HepG2 (cell line): ENCODE measurements around the gene SV2A. TPM values are rescaled to one million over a fixed set of nuclear protein-coding genes. Genes with fewer than 3 reads are reported as not detected.

Source experiments
- ATM ChIP-seq: fragments of 450-650 bp; IDR thresholded peaks from 2 replicates; pipeline ENCODE4 v1.7.1; 2017; ENCODE audit warnings: mild to moderate bottlenecking, borderline replicate concordance
- ETV6 ChIP-seq: sonication (generic); formaldehyde crosslinking; conservative IDR thresholded peaks from 2 replicates; pipeline ENCODE4 v1.4.0; 2020; ENCODE audit warnings: missing genetic modification reagents
- FOXC1 ChIP-seq: sonication (generic); formaldehyde crosslinking; IDR thresholded peaks from 2 replicates; pipeline ENCODE4 v1.8.0; 2022; ENCODE audit warnings: mild to moderate bottlenecking, missing genetic modification reagents, borderline replicate concordance
- FOXO1 ChIP-seq: sonication (generic); formaldehyde crosslinking; IDR thresholded peaks from 2 replicates; pipeline ENCODE4 v1.4.0; 2020; ENCODE audit warnings: missing genetic modification reagents
- IRF9 ChIP-seq: sonication (generic); formaldehyde crosslinking; IDR thresholded peaks from 2 replicates; pipeline ENCODE4 v1.8.0; 2022; ENCODE audit warnings: missing genetic modification reagents, mild to moderate bottlenecking, borderline replicate concordance
- ISX ChIP-seq: sonication (generic); formaldehyde crosslinking; conservative IDR thresholded peaks from 2 replicates; pipeline ENCODE4 v1.5.0; 2020; ENCODE audit warnings: missing genetic modification reagents
- NCOA5 ChIP-seq: sonication (generic); formaldehyde crosslinking; IDR thresholded peaks from 2 replicates; pipeline ENCODE4 v1.4.0; 2020; ENCODE audit warnings: missing genetic modification reagents
- PHF8 ChIP-seq: sonication (generic); formaldehyde crosslinking; IDR thresholded peaks from 2 replicates; pipeline ENCODE4 v1.5.0; 2020; ENCODE audit warnings: missing genetic modification reagents
- POGK ChIP-seq: sonication (generic); formaldehyde crosslinking; conservative IDR thresholded peaks from 2 replicates; pipeline ENCODE4 v1.8.0; 2022; ENCODE audit warnings: mild to moderate bottlenecking, moderate library complexity, missing genetic modification reagents
- RFXAP ChIP-seq: sonication (generic); formaldehyde crosslinking; IDR thresholded peaks from 2 replicates; pipeline ENCODE4 v1.4.0; 2020; ENCODE audit warnings: missing genetic modification reagents, borderline replicate concordance
- WIZ ChIP-seq: sonication (generic); formaldehyde crosslinking; IDR thresholded peaks from 2 replicates; pipeline ENCODE4 v1.5.1; 2020; ENCODE audit warnings: mild to moderate bottlenecking, missing genetic modification reagents
- ZFP36 ChIP-seq: fragments of 150-350 bp; IDR thresholded peaks from 2 replicates; pipeline ENCODE4 v1.6.1; 2018; ENCODE audit warnings: borderline replicate concordance, low read length, low read depth; ENCODE audit not compliant: partially characterized antibody
- ZHX2 ChIP-seq, 2 experiments: sonication (generic) in 1 of 2; formaldehyde crosslinking in 1 of 2; IDR thresholded peaks; 2 replicates each; pipeline versions ENCODE4 v1.6.1 to v1.9.0; 2014 to 2022; ENCODE audit warnings: antibody characterized with exemption in 1 of 2, borderline replicate concordance in 1 of 2, inconsistent platforms in 1 of 2, low read depth in 1 of 2, missing genetic modification reagents in 1 of 2
- ZNF276 ChIP-seq: sonication (generic); formaldehyde crosslinking; IDR thresholded peaks from 2 replicates; pipeline ENCODE4 v1.4.0; 2020; ENCODE audit warnings: mild to moderate bottlenecking, low read depth, missing genetic modification reagents
- ZNF558 ChIP-seq: sonication (generic); formaldehyde crosslinking; IDR thresholded peaks from 2 replicates; pipeline ENCODE4 v1.9.0; 2022; ENCODE audit warnings: mild to moderate bottlenecking, missing genetic modification reagents, borderline replicate concordance
- ZNF564 ChIP-seq: sonication (generic); formaldehyde crosslinking; IDR thresholded peaks from 2 replicates; pipeline ENCODE4 v1.8.1; 2023; ENCODE audit warnings: mild to moderate bottlenecking, missing genetic modification reagents
- ZNF674 ChIP-seq: sonication (generic); formaldehyde crosslinking; IDR thresholded peaks from 2 replicates; pipeline ENCODE4 v1.5.0; 2020; ENCODE audit warnings: low read depth, mild to moderate bottlenecking, missing genetic modification reagents
- polyA plus RNA-seq, 8 experiments: library from polyadenylated mRNA; depleted of rRNA in 3 of 8; stranded (reverse) in 7 of 8; unstranded in 1 of 8; fragments of >200 nt; fragmentation: Illumina TruSeq in 4 of 8; extraction: Trizol in 4 of 8; gene quantifications; 2 replicates each; pipeline versions ENCODE4 v1.2.1 to v1.2.3, GENCODE V29; 2011 to 2016; ENCODE audit warnings: low read depth in 4 of 8, missing spikeins in 1 of 8, mixed read lengths in 1 of 8; ENCODE audit not compliant: insufficient read depth in 1 of 8
- total RNA-seq, 5 experiments: library from RNA; depleted of rRNA; stranded (reverse); fragments of >200 nt; fragmentation: Illumina TruSeq; extraction: Trizol; gene quantifications; 2 replicates each; pipeline ENCODE4 v1.2.3, GENCODE V29; 2016; ENCODE audit warnings: low read depth in 1 of 5

The SV2A gene
- total and polyA plus RNA-seq, 2 of the 13 experiments (the other 11 are each of a cell fraction or from before 2014, with no cell fraction given), result 0.84 to 1.9 TPM

DNA sequence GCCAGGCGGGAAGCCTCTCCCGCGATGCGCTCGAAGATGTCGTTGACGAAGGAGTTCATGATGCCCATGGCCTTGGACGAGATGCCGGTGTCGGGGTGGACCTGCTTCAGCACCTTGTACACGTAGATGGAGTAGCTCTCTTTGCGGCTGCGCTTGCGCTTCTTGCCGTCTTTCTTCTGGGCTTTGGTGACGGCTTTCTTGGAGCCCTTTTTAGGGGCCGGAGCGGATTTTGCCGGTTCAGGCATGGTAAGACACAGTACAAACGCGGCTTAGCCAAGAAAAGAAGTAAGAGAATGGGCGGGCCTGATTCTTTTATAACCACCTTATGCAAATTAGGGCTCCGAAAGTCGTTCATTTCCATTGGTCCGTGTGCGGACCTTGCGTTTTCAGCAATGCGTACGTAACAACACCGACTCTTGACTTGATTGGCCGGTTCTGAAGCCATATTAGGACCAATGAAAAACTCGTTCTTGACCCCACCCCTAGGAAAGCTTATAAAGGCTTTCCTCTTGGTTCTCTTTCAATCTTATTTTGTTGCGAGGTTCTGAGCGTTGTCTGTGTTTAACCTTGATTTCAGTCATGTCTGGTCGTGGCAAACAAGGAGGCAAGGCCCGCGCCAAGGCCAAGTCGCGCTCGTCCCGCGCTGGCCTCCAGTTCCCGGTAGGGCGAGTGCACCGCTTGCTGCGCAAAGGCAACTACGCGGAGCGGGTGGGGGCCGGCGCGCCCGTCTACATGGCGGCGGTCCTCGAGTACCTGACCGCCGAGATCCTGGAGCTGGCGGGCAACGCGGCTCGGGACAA lies 31.0 kb downstream of the SV2A start (continued):
- TF ChIP-seq ZNF558 (CRISPR knock-in tag) (peak; percentile 65), ZHX2 (IDR thresholded peaks at IDR 0.05; ENCODE audit: low read depth) (peak; percentile 47; the same call in 1 of the 2 replicates), ZHX2 (CRISPR knock-in tag; IDR thresholded peaks at IDR 0.05; ENCODE audit: borderline replicate concordance) (no peak; the same call in 1 of the 2 replicates), FOXC1 (CRISPR knock-in tag) (no peak), POGK (CRISPR knock-in tag) (no peak), ZNF276 (CRISPR knock-in tag) (no peak), ZFP36 (no peak), RFXAP (CRISPR knock-in tag) (0 out of 2 replicates have a peak, but pooled peaks have one; percentile 38), ATM (no peak), ISX (CRISPR knock-in tag) (no peak), ZNF674 (0 out of 2 replicates have a peak, but pooled peaks have one; percentile 68), FOXO1 (peak; percentile 51; the same call in 1 of the 2 replicates), NCOA5 (CRISPR knock-in tag) (peak; percentile 95; the same call in 1 of the 2 replicates), ETV6 (CRISPR knock-in tag) (no peak), PHF8 (peak; percentile 56), WIZ (CRISPR knock-in tag) (no peak; the same call in 1 of the 2 replicates), ZNF564 (peak; percentile 72; the same call in 1 of the 2 replicates), IRF9 (CRISPR knock-in tag) (no peak)
